Calu3 (cell line): Measurements from ENCODE around the gene IGFN1. TPM values are rescaled to one million over a fixed set of nuclear protein-coding genes. Genes with fewer than 3 reads are reported as not detected.

Experiments
- BruUV-seq: library from RNA; stranded (reverse); fragments of 400-500 nt; replicated peaks from 2 replicates; lab custom pipeline; 2021; lab: Mats Ljungman, UMichigan
- CTCF ChIA-PET: fragments of 300-600 bp; sonication (Branson Sonifier 250); formaldehyde crosslinking; loops from one replicate; lab custom pipeline; 2022; ENCODE audit warnings: antibody characterized with exemption; lab: Charles Lee
- DNase-seq: peaks from one replicate; pipeline ENCODE4 v3.0.0; 2022
- H3K27ac Mint-ChIP-seq: one replicate; pipeline ENCODE4 v1.8.0; 2022; ENCODE audit warnings: mixed read lengths; ENCODE audit not compliant: unreplicated experiment
- H3K27me3 Mint-ChIP-seq: one replicate; pipeline ENCODE4 v1.8.0; 2022; ENCODE audit warnings: mixed read lengths; ENCODE audit not compliant: unreplicated experiment
- H3K36me3 Mint-ChIP-seq: one replicate; pipeline ENCODE4 v1.8.0; 2022; ENCODE audit warnings: mild to moderate bottlenecking, moderate library complexity, mixed read lengths; ENCODE audit not compliant: insufficient read depth, unreplicated experiment
- H3K4me1 Mint-ChIP-seq: one replicate; pipeline ENCODE4 v1.8.0; 2022; ENCODE audit warnings: mild to moderate bottlenecking, low read depth, mixed read lengths; ENCODE audit not compliant: unreplicated experiment
- H3K4me3 Mint-ChIP-seq: one replicate; pipeline ENCODE4 v1.8.0; 2022; ENCODE audit warnings: mild to moderate bottlenecking, low read depth, moderate library complexity, mixed read lengths; ENCODE audit not compliant: unreplicated experiment
- H3K9me3 Mint-ChIP-seq: one replicate; pipeline ENCODE4 v1.8.0; 2022; ENCODE audit warnings: low read depth, mixed read lengths; ENCODE audit not compliant: unreplicated experiment
- CTCF ChIP-seq: fragments of 200-600 bp; IDR thresholded peaks from one replicate; pipeline ENCODE4 v1.8.0; 2022; ENCODE audit warnings: antibody characterized with exemption; ENCODE audit not compliant: unreplicated experiment
- intact Hi-C: fragments of 100-400 bp; cut with micrococcal nuclease; formaldehyde crosslinking; loops from one replicate; pipeline ENCODE4 v1.10.0; 2022; ENCODE audit not compliant: unreplicated experiment
- total RNA-seq: library from RNA; stranded (reverse); gene quantifications from 2 replicates; pipeline ENCODE4 v1.2.3, GENCODE V29; 2022

The IGFN1 gene
- total RNA-seq, 1 experiment from 2014 or later, result not detected

GRCh38 chr1:201180141-201180540, 10.5 kb upstream of the IGFN1 start:
- Mint-ChIP-seq H3K4me3 (no peak overlapping the region), H3K27me3 (peaks cover 72% of the 10 kb centered on the region), H3K27ac (no peak overlapping the region), H3K36me3 (no peaks in the 10 kb centered on the region), H3K4me1 (peaks cover 15% of the 10 kb centered on the region), H3K9me3 (no peaks in the 10 kb centered on the region)
- no peak for TF ChIP-seq CTCF
- BruUV-seq, result no TSS peak
- CTCF ChIA-PET, result no interaction called here
- no peak for DNase-seq
- intact Hi-C loops, result no loop called here

- DNase-seq, result no peak
- BruUV-seq, result no TSS peak
- H3K9me3 Mint-ChIP-seq, result no peaks in the 10 kb centered on the region
- no peak overlapping the region for H3K4me3 Mint-ChIP-seq
- H3K36me3 Mint-ChIP-seq, result no peaks in the 10 kb centered on the region
- CTCF ChIA-PET, result no interaction called here
- H3K27ac Mint-ChIP-seq, result no peak overlapping the region
- TF ChIP-seq CTCF, result no peak
- H3K27me3 Mint-ChIP-seq, result peaks cover 73% of the 10 kb centered on the region
- peaks cover 15% of the 10 kb centered on the region for H3K4me1 Mint-ChIP-seq
- intact Hi-C loops, result no loop called here
Observed at GRCh38 chr1:201180901-201181300, 9.7 kb upstream of the IGFN1 start.

- Mint-ChIP-seq H3K27ac (no peak overlapping the region), H3K4me1 (peaks cover 15% of the 10 kb centered on the region), H3K4me3 (no peak overlapping the region), H3K36me3 (no peaks in the 10 kb centered on the region), H3K27me3 (peaks cover 74% of the 10 kb centered on the region), H3K9me3 (no peaks in the 10 kb centered on the region)
- CTCF ChIA-PET, result no interaction called here
- no TSS peak for BruUV-seq
- DNase-seq, result no peak
- no peak for TF ChIP-seq CTCF
- intact Hi-C loops, result no loop called here
Observed at GRCh38 chr1:201181323-201181722, 9.3 kb upstream of the IGFN1 start.

GRCh38 chr1:201181726-201182125, 8.9 kb upstream of the IGFN1 start:
- TF ChIP-seq CTCF, result no peak
- no peak for DNase-seq
- CTCF ChIA-PET, result no interaction called here
- intact Hi-C loops, result no loop called here
- Mint-ChIP-seq H3K4me1 (peaks cover 14% of the 10 kb centered on the region), H3K27ac (no peak overlapping the region), H3K9me3 (no peaks in the 10 kb centered on the region), H3K36me3 (no peaks in the 10 kb centered on the region), H3K4me3 (no peak overlapping the region), H3K27me3 (peaks cover 78% of the 10 kb centered on the region)
- no TSS peak for BruUV-seq
